GM21526 (cell line): ENCODE data around the gene PQBP1.

Source experiments
- ATAC-seq: cut with Tn5 transposase; IDR thresholded peaks from one replicate; pipeline ENCODE4 v1.9.1; 2021; ENCODE audit warnings: moderate library complexity; ENCODE audit not compliant: unreplicated experiment, low FRiP score

Gene PQBP1

GRCh38 chrX:48919947-48920717, 22.4 kb downstream of the PQBP1 start:
- no peak for ATAC-seq

- no peak for ATAC-seq
Observed at GRCh38 chrX:48920718-48921104, 23.0 kb downstream of the PQBP1 start.

GRCh38 chrX:48923771-48924170, 26.0 kb downstream of the PQBP1 start:
- no peak for ATAC-seq

GRCh38 chrX:48924270-48924669, 26.5 kb downstream of the PQBP1 start:
- no peak for ATAC-seq

GRCh38 chrX:48927123-48927522, 29.4 kb downstream of the PQBP1 start:
- no peak for ATAC-seq

GRCh38 chrX:48927736-48928382, 30.1 kb downstream of the PQBP1 start:
- ATAC-seq: no peak

GRCh38 chrX:48933757-48934156, 36.0 kb downstream of the PQBP1 start:
- no peak for ATAC-seq

- no peak for ATAC-seq
Observed at GRCh38 chrX:48934581-48935300, 37.0 kb downstream of the PQBP1 start.

- ATAC-seq: no peak
Observed at GRCh38 chrX:48935301-48935670, 37.6 kb downstream of the PQBP1 start.

- no peak for ATAC-seq
Observed at GRCh38 chrX:48936429-48937053, 38.8 kb downstream of the PQBP1 start.

- peak; percentile 61 for ATAC-seq
Observed at GRCh38 chrX:48937054-48937907, 39.6 kb downstream of the PQBP1 start.

- peak; percentile 43 for ATAC-seq
Observed at GRCh38 chrX:48938721-48939425, 41.1 kb downstream of the PQBP1 start.

- ATAC-seq: no peak
Observed at GRCh38 chrX:48939524-48940228, 41.9 kb downstream of the PQBP1 start.

GRCh38 chrX:48940404-48940955, 42.8 kb downstream of the PQBP1 start:
- no peak for ATAC-seq

- no peak for ATAC-seq
Observed at GRCh38 chrX:48942895-48943294, 45.2 kb downstream of the PQBP1 start.

GRCh38 chrX:48945517-48946348, 48.0 kb downstream of the PQBP1 start:
- ATAC-seq: no peak

GRCh38 chrX:48948589-48948988, 50.9 kb downstream of the PQBP1 start:
- ATAC-seq: no peak
